Astrocyte (in vitro differentiated cells and primary cell): ENCODE measurements around the gene TRMT2B. TPM values are rescaled to one million over a fixed set of nuclear protein-coding genes. Genes with fewer than 3 reads are reported as not detected.

Experiments used
- DNase-seq: peaks from one replicate; pipeline ENCODE4 v3.0.0-alpha.2; 2010; ENCODE audit warnings: low read depth
- FAIRE-seq: peaks from 2 replicates; lab custom pipeline; 2011; peaks lifted over from hg19 to GRCh38; lab: Jason Lieb, UNC
- H2AFZ ChIP-seq: 2 replicates; pipeline ENCODE4 v1.6.0; 2012; ENCODE audit warnings: low read depth, low read length, inconsistent platforms
- H3K27ac ChIP-seq: 2 replicates; pipeline ENCODE4 v1.5.1; 2011; ENCODE audit warnings: low read depth, low read length, inconsistent platforms
- H3K27me3 ChIP-seq: 2 replicates; pipeline ENCODE4 v1.6.0; 2011; ENCODE audit warnings: low read length, inconsistent platforms; ENCODE audit not compliant: insufficient read depth
- H3K36me3 ChIP-seq: 2 replicates; pipeline ENCODE4 v1.5.1; 2011; ENCODE audit warnings: low read length, inconsistent platforms; ENCODE audit not compliant: insufficient read depth
- H3K4me1 ChIP-seq: 2 replicates; pipeline ENCODE4 v1.5.1; 2011; ENCODE audit warnings: low read length, inconsistent platforms; ENCODE audit not compliant: insufficient read depth
- H3K4me2 ChIP-seq: 2 replicates; pipeline ENCODE4 v1.6.0; 2012; ENCODE audit warnings: low read length, inconsistent platforms
- H3K4me3 ChIP-seq: 2 replicates; pipeline ENCODE4 v1.5.1; 2011; ENCODE audit warnings: low read depth, mild to moderate bottlenecking, low read length, inconsistent platforms; ENCODE audit not compliant: insufficient read depth
- H3K79me2 ChIP-seq: 2 replicates; pipeline ENCODE4 v1.6.0; 2012; ENCODE audit warnings: mild to moderate bottlenecking, low read length, inconsistent platforms; ENCODE audit not compliant: insufficient read depth
- H3K9ac ChIP-seq: 2 replicates; pipeline ENCODE4 v1.6.0; 2012; ENCODE audit warnings: mild to moderate bottlenecking, low read length, inconsistent platforms
- H3K9me3 ChIP-seq: 2 replicates; pipeline ENCODE4 v1.5.1; 2012; ENCODE audit warnings: low read depth, mild to moderate bottlenecking, low read length, inconsistent platforms; ENCODE audit not compliant: insufficient read depth
- H4K20me1 ChIP-seq: 2 replicates; pipeline ENCODE4 v1.6.0; 2012; ENCODE audit warnings: low read length, inconsistent platforms; ENCODE audit not compliant: insufficient read depth
- H3K27ac Mint-ChIP-seq: one replicate; pipeline ENCODE4 v1.8.0; 2021; ENCODE audit warnings: mild to moderate bottlenecking, mixed read lengths; ENCODE audit not compliant: unreplicated experiment
- H3K27me3 Mint-ChIP-seq: one replicate; pipeline ENCODE4 v1.8.0; 2021; ENCODE audit warnings: low read depth, mixed read lengths; ENCODE audit not compliant: unreplicated experiment
- H3K36me3 Mint-ChIP-seq: one replicate; pipeline ENCODE4 v1.8.0; 2021; ENCODE audit warnings: low read depth, mixed read lengths; ENCODE audit not compliant: unreplicated experiment
- H3K4me1 Mint-ChIP-seq: one replicate; pipeline ENCODE4 v1.8.0; 2021; ENCODE audit warnings: low read depth, mixed read lengths; ENCODE audit not compliant: unreplicated experiment
- H3K4me3 Mint-ChIP-seq: one replicate; pipeline ENCODE4 v1.8.0; 2021; ENCODE audit warnings: mild to moderate bottlenecking, moderate library complexity, mixed read lengths; ENCODE audit not compliant: unreplicated experiment
- H3K9me3 Mint-ChIP-seq: one replicate; pipeline ENCODE4 v1.8.0; 2021; ENCODE audit warnings: mild to moderate bottlenecking, mixed read lengths; ENCODE audit not compliant: unreplicated experiment
- EZH2 ChIP-seq: IDR thresholded peaks from 2 replicates; pipeline ENCODE4 v1.6.1; 2012; ENCODE audit warnings: mild to moderate bottlenecking, low read length, inconsistent platforms; ENCODE audit not compliant: insufficient read depth
- total RNA-seq: library from RNA; stranded (reverse); gene quantifications from 2 replicates; pipeline ENCODE4 v1.2.1, GENCODE V29; 2021
- TF ChIP-seq, protein P1 (sequence below): IDR thresholded peaks from 2 replicates; pipeline ENCODE4 v1.5.1; 2011; ENCODE audit warnings: low read depth, mild to moderate bottlenecking, inconsistent platforms, low read length, moderate library complexity; ENCODE audit not compliant: insufficient read depth

The TRMT2B gene
- total RNA-seq, 1 donor from 2014 or later = 8.3 TPM

DNA sequence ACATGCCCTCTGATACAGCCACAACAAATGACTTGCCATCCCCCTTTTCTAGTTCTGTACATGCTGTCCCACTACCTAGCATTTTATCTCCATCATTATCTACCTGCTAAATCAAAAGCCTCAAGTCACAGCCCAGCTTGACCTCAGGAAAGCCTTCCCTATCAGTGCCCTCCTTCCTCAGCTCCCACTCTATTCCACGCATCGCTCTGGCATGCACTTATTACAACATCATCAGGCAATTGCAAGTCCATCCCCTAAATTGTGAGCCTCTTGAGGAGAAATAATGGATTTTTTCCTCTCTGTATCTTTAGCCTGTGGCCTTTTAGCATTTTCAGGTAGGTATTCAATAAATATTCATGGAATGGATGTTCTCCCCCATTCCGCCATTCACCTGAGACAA lies 76.7 kb downstream of the TRMT2B start:
- H3K27ac Mint-ChIP-seq = no peak overlapping the region

DNA sequence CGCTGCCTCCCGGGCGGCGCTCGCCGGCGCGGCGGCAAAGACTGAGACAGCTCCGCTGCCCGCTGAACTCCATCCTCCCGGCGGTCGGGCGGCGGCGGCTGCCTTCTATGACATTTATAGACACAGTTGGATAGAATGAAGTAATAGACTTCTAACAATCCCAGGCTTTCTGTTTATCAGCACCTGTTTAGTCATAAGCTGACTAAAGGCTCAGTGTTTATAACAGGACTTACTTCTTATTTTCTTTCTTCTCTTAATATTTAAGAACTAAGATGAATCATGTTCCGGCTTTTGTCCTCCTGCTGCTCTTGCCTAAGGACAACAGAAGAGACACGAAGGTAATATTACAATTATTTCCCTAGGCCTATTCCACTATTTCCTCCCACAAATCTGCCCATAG lies 78.5 kb downstream of the TRMT2B start:
- Histone ChIP-seq H2AFZ (no peak overlapping the region), H3K79me2 (no peaks in the 10 kb centered on the region), H3K4me1 (no peaks in the 10 kb centered on the region), H3K27me3 (no peaks in the 10 kb centered on the region), H3K9ac (peak overlapping the region; percentile 18), H3K9me3 (no peaks in the 10 kb centered on the region), H3K4me2 (peak overlapping the region; percentile 15), H3K4me3 (no peak overlapping the region), H3K36me3 (no peaks in the 10 kb centered on the region), H3K27ac (peak overlapping the region; percentile 38), H4K20me1 (no peaks in the 10 kb centered on the region)
- no peak overlapping the region for H3K4me3 Mint-ChIP-seq
- H3K27me3 Mint-ChIP-seq = peaks cover 3% of the 10 kb centered on the region
- no peaks in the 10 kb centered on the region for H3K36me3 Mint-ChIP-seq
- H3K9me3 Mint-ChIP-seq = no peaks in the 10 kb centered on the region
- H3K27ac Mint-ChIP-seq = no peak overlapping the region
- no peaks in the 10 kb centered on the region for H3K4me1 Mint-ChIP-seq
- no peak for TF ChIP-seq EZH2
- TF ChIP-seq, protein P1, sequence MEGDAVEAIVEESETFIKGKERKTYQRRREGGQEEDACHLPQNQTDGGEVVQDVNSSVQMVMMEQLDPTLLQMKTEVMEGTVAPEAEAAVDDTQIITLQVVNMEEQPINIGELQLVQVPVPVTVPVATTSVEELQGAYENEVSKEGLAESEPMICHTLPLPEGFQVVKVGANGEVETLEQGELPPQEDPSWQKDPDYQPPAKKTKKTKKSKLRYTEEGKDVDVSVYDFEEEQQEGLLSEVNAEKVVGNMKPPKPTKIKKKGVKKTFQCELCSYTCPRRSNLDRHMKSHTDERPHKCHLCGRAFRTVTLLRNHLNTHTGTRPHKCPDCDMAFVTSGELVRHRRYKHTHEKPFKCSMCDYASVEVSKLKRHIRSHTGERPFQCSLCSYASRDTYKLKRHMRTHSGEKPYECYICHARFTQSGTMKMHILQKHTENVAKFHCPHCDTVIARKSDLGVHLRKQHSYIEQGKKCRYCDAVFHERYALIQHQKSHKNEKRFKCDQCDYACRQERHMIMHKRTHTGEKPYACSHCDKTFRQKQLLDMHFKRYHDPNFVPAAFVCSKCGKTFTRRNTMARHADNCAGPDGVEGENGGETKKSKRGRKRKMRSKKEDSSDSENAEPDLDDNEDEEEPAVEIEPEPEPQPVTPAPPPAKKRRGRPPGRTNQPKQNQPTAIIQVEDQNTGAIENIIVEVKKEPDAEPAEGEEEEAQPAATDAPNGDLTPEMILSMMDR = no peak
- DNase-seq (peak; percentile 50), FAIRE-seq (no peak)

More for the DNA sequence above, 76.7 kb downstream of the TRMT2B start:
- H4K20me1 ChIP-seq = no peaks in the 10 kb centered on the region
- no peak overlapping the region for H2AFZ ChIP-seq
- peaks cover 6% of the 10 kb centered on the region for H3K4me1 Mint-ChIP-seq
- no peaks in the 10 kb centered on the region for H3K79me2 ChIP-seq
- H3K27ac ChIP-seq = no peak overlapping the region
- H3K4me3 ChIP-seq = no peak overlapping the region
- H3K27me3 Mint-ChIP-seq = peaks cover 3% of the 10 kb centered on the region
- H3K9ac ChIP-seq = no peak overlapping the region
- no peak overlapping the region for H3K4me2 ChIP-seq
- H3K4me3 Mint-ChIP-seq = no peak overlapping the region
- no peaks in the 10 kb centered on the region for H3K9me3 Mint-ChIP-seq
- no peaks in the 10 kb centered on the region for H3K9me3 ChIP-seq
- H3K36me3 Mint-ChIP-seq = no peaks in the 10 kb centered on the region
- FAIRE-seq = peak; percentile 80
- H3K27me3 ChIP-seq = no peaks in the 10 kb centered on the region
- TF ChIP-seq, protein P1 = no peak
- TF ChIP-seq EZH2 = no peak
- no peaks in the 10 kb centered on the region for H3K36me3 ChIP-seq
- peaks cover under 1% of the 10 kb centered on the region for H3K4me1 ChIP-seq
- DNase-seq = peak; percentile 13

DNA sequence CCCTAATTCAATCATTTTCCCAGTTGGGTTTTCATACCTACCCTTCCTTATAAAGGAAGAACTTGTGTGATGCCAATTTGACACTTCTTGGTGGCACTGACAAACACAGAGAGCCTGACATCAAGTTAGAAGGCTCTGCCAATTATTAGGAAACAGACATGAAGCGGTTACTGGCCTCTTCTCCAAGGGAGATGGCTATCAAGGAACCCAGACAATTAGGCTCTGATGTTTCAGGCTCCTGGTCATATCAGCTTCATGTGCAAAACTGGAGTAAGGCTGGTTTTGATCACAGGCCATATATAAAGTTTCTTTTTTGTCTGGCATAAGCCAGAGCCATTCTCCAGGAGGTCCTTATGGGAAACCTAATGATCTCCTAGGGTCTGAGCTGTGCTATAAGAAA lies 82.0 kb downstream of the TRMT2B start:
- no peaks in the 10 kb centered on the region for H3K4me1 Mint-ChIP-seq
- no peak for FAIRE-seq

More for the DNA sequence above, 82.0 kb downstream of the TRMT2B start:
- H3K4me3 ChIP-seq = no peak overlapping the region
- no peaks in the 10 kb centered on the region for H3K9me3 ChIP-seq
- TF ChIP-seq, protein P1 = no peak
- TF ChIP-seq EZH2 = no peak
- no peak for DNase-seq
- H3K27me3 ChIP-seq = no peaks in the 10 kb centered on the region
- no peak overlapping the region for H2AFZ ChIP-seq
- Mint-ChIP-seq H3K9me3 (peaks cover 2% of the 10 kb centered on the region), H3K36me3 (no peaks in the 10 kb centered on the region), H3K4me3 (no peak overlapping the region), H3K27ac (no peak overlapping the region), H3K27me3 (no peaks in the 10 kb centered on the region)
- H4K20me1 ChIP-seq = no peaks in the 10 kb centered on the region
- no peaks in the 10 kb centered on the region for H3K36me3 ChIP-seq
- no peaks in the 10 kb centered on the region for H3K79me2 ChIP-seq
- no peak overlapping the region for H3K4me2 ChIP-seq
- H3K9ac ChIP-seq = no peak overlapping the region
- no peaks in the 10 kb centered on the region for H3K4me1 ChIP-seq
- H3K27ac ChIP-seq = no peak overlapping the region
